Stimulated activated CD8-positive, alpha-beta memory T cell treated with anti-CD3 and anti-CD28 coated beads, Interleukin-7, amount 100 ng/mL, for 1 hour (primary cell): ENCODE results near the gene CERS3.

Experiments
- DNase-seq, 2 donors: peaks; one replicate each; pipeline ENCODE4 v3.0.0-alpha.2; 2020; ENCODE audit warnings: low read depth in 2 of 2

Gene CERS3

DNA sequence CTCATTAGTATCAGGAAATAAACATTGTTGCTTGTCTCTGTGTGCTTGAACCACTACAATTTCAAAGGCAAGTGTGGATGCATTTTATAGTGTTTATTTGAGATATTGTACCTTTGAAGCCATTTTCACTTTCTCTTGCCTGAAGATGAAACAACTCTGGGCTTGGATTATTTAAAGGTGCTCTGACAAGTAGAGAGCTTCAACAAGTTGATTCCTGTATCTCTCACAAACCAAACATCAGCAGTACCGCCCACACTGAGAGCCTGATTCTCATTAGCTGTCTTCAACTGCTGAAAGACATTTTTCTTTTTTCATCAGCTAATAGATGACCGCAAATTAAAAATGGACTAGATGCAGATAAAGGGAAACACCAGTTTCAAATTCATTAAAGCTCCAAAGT is 806 bp upstream of the CERS3 start:
- DNase-seq: no peak

DNA sequence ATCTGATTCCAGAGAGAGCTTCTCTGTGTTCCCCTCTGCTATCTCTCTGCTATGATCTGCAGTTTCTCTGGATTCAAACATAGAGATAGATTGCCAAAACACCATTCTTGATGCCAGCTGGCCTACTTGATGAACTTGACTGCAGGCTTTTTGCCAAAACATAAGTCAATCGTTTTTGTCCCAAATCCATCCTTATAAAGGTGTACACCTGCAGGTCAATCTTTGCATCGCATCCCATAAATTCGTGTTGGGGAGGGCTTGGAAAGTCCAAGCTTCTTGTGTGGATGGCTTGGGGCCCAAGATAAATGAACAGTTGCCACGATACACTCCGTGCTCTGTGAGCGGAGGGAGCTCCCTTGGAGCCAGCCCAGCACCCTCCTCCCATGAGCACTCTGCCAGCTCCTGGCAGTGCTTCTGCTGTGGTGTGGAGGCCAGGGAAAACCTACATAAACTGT is 2.7 kb downstream of the CERS3 start:
- no peak for DNase-seq

DNA sequence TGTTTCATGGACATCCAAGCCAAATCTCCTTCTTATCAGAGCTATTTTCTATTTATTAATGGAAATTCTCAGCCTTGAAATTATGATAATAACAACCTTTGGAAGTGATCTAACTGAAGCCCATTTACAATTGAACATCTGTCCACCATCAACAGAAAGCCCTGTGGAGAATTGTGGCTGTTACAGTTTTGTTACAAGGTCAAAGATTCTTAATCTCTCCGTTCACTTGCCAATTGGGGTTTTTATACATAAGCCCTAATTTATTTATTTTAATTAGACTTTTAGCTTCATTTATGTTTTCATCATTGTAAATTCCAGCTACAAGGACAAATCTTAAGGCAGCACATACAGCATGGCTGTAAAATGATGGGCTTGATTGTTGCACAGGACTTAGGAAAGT is 3.3 kb downstream of the CERS3 start:
- no peak for DNase-seq

DNA sequence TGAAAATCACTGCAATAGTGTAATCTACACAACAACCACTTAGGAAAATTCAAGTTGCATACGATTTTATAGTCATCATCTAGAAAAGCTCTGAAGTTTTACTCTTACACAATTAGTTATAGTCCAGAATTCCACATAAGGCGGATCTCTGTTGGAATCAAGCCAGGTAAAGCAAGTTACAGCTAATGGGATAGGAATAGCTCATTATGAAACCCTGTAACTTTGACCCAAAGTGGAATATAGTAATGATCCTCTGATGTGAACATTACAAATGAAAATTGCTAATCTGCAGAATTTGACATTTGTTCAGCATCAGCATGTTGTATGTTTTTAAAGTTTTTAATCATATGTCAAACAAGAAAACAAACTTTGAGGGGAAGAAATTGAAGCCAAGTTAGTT is 4.4 kb downstream of the CERS3 start:
- no peak for DNase-seq

DNA sequence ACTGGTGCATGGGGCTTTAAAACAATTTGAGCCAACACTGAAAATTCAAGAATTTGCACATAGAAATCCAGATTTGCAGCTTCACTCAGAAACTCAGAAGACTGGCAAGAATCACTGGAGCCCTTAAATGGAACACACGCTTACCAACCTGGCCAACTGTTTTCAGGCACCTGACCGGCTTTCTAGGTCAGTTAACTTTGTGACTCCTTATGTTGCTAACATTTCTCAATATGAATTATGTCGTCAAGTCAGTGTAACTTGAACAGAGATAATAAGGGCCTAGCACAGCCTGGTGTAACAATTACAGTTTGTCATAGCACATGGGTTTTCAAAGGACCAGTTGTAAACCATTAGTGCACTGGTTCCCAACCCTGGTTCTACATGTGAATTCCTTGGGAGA is 6.8 kb downstream of the CERS3 start:
- no peak for DNase-seq

DNA sequence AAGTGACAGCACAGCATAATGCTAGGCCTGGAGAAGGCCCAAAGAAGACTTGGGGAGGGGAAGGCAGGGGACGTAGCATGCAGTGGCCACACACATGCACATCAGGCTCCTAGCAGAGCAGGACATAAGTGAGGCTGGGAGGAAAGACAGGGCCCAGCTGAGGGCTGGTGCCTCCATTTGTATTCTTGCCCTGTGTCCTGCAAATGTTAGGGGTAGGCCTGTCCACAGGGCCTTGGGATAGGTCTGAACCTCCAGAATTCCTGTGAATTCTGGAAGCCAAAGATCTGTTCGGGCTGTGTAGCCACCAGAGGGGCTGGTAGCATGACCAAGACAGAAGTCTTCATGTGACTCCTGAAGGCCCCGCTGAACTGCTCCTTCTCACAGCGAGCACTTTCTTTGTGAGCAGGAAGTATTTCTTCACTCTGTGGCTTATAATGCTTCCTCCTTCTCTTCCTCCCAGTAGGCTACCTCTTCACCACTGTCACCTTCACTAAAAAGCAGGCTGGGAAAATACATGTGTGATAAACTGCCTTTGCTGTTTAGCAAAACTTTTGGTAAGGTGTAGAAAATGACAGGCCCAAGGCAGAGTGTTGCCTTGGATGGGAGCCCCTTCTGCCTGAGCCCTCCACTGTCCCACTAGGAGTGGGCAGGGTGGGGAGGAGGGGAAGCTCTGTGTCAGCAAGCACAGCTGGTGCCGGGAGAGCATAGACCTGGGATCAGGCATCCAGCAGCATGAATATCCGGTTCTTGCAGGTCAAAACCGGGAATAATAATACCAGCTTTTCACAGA is 8.4 kb downstream of the CERS3 start:
- no peak for DNase-seq

DNA sequence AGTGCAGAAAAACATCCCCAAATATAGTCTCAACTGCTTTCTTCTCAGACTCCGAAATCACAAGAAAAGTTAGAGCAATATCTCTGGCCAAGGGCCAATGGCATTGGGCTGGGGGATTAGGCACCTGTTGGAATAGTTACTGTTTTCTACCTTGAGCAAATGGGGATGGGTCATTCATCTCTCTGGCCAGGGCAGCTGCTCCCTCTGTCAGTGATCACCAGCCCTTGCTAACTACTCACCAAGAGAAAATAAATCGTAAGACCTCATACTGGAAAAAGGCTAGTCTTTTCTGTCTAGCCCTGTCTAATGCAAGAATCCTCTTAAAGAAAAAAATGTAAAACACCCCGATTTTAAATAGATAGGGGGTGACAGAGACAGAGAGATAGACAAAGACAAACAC is 10.9 kb downstream of the CERS3 start:
- DNase-seq: no peak

DNA sequence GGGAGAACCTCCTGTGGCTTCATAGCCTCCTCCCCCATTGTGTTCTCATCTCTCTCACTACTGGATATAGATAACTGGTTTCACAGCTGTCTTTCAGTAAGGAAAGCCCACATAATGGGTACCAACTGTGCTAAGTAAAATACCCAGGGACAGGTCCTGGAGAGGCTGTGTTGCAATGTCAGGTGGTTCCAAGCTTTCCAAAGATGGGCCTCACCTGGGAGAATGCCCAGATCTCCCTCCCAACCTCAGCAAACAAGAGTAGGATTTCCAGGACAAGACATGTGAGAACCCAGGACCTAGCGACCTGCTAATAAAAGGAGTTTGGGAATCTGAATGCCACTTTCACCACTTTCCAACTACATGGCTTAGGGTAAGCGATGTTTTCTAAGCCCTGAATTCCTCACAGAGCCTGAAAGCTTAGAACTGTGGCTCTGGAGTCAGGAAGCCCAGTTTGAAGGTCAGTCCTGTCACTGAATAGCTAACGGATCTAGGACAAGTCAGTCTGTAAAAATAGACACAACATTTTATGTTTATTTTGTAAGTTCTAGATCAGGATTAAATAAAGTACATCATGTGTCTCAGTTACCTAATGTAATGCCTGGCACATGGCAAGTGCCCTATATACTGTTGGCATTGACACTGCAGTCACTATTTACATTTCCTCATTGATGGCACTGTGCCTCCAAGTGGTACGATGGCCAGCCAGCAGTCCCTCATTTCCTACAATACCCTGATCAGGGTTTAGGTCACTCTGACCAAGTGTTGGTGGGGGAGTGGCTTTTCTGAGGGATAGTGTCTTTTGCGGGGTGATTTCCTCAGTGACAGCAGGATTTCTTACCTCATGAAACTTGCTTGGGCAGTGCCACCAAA is 11.9 kb downstream of the CERS3 start:
- DNase-seq: no peak

DNA sequence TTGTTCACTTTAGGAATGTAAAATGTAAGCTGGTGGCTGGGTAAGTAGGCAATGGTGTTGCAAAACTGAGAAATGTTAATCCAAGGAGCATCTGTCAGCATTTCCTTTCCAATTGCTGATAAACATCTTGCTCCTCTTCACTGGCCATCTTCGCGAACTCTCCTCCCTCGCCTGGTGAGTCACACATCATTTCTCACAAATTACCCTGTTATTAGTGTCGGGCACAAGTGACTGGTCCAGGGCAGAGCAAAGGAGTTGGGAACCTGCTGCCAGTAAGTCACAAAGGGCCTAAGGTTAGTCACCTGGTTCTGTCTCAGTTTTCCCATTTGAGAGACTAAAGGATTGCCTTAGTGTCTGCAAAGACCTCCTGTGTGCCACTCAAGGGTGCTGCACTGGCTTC is 13.0 kb downstream of the CERS3 start:
- DNase-seq: no peak

DNA sequence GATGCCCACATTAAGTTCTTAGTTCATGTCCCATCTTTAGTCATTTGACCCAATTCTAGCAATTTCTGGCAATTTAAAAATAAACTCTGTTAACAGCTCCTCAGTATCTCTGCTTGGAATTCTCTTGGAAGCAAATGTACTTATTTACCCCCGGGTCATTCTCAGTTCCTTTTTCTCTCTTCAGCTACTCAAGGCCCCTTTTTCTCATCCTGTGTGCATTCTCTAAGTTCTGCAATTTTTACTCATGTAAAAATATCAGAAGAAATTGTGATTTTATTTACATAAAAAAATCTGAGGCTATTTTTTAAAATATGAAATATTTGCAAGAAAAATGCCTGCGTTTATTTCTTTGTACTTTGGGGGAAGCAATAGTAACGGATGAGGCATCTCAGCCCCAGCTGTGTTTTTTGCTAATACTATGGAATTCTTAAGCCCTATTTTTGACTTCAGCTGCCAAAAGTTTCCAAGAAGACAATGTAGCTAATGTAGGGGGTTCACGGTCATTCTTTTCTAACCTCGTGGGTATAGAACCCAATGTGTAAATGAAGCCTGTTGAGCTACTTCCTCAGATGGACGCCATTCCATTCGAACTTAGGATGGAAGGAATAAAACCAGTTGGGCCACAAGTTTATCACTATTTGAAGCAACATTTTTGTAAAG is 20.0 kb downstream of the CERS3 start:
- no peak for DNase-seq

DNA sequence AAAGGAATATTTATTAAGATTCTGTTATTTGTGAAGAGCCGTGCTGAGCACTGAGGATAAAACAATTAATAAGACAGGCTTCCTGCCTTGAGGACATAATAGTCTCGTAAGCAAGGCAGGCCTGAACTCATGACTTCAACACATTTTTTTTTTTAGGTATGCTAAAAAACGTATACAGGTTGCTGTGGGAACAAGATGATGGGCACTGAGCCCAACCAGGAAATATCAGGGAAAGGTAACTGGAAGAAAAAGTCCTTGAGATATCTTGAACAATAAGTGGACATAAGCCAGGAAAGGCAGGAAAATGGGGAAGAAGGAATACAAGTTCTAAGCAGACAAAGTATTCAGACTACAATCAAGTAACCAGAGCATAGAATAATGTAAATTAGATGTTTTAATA is 26.1 kb downstream of the CERS3 start:
- no peak for DNase-seq

DNA sequence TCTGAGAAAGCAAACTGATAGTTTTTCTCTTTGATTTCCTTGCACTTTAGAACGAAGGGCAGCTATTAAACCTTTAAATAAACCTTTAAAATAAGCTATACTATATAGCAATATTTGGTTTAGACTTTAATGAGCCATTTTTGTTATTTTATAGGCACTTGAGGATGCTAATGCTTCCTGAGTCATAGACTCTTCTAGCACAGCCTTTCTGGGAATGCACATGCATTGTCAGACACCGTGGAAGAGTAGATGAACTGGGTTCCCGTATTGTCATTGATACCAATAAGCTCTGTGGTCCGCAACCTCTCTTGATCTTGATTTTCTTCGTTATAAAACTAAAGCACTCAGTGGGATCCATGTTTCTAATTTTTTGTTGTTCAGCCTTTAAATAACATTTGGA is 27.6 kb downstream of the CERS3 start:
- no peak for DNase-seq

DNA sequence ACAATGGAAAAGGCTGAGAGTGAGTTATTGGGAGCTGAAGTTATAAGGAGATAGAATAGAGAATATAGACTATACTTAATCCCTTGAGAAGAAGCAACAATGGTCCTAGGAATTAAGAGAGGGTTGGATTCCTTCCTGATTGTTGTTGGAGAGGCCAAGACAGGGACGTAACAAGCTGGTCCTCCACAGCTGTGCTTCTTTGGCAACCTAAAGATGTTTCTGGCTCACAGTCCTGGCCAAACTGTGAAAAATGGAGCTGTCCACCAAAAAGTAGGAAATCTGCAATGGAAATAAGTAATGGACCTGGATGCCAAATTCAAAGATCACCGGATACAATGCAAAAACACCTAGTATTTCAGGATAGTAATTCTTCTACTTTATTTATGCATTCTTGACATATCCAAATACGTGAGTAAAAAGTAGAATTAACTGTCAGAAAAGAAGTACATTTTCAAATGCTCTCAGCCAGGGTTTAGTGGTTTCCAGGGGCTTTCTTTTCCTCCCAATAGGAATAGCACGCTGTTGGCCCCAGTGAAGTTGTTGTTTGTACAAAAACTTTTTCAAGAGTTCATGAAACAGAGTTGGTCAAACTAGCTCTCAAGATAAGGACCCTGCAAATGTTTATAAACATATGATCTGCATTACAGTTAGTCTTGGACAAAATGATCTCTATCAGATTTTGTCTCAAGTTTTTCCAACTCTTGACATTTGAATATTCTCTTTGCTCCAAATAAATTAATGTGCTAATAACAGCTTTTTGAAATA is 28.3 kb downstream of the CERS3 start:
- no peak for DNase-seq

DNA sequence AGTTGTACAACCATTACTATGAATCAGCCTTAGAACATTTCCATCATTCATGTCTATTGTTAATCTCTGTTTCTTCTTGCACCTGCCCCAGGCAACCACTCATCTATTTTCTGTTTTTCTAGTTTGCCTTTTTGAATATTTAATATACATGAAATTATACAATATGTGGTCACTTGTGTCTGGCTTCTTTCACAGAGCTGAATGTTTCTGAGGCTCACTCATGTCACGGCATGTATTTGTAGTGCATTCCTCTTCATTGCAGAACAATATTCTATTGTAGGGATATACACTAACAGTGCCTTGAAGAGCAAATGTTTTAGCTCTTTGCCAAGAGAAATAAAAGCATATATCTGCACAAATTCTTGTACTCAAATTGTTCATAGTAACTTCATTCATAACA is 32.9 kb downstream of the CERS3 start:
- DNase-seq: no peak

DNA sequence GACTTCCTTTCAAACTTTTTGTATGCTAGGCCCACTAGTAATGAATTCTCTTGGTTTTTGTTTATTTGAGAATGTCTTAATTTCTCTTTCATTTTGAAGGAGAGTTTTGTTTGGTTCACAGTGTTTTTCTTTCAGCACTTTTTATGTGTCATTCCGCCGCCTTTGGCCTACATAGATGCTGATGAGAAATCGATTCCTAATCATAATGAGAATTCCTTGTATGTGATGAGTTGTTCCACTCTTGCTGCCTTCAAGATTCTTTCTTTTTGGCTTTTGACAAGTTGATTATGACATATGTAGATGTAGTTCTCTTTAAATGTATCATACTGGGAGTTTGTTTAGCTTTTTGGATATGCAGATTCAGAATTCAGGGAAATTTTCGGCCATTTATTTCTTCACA is 35.5 kb downstream of the CERS3 start:
- DNase-seq: no peak

DNA sequence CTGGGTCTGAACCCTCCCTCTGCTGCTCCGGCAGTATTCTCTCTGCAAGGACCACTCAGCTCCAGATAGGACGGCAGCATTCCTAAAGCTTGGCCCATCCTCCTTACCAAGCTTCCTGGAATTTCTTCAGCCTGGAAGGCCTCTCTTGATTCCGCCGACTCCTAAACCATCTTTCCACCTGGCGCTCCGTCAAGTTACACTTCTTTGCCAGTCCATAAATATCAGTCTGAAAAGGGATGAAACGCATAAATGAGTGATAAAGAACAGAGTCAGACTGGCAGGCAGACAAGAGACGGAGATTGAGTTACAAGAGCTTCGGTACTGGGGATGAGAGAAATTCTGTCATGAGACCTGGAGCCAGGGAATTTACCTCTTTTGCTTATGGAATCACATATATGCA is 44.3 kb downstream of the CERS3 start:
- no peak for DNase-seq

DNA sequence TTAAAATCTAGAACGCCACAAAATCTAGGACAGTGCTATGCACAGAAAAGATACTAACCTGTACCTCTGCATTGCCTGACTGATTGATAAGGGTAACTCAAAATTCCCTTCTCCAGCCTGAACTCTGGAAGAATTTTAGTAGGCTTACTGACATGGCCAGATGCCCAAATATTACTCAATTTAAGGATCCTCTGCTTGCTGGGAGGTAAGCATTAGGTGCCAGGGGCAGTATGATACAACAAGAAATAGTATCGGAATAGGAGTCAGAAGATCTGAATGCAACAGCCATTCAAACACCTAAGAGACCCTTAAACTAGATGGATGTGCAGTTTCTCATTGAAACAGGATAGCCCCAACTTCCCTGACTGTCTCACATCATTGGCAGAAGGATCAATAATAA is 45.4 kb downstream of the CERS3 start:
- no peak for DNase-seq

DNA sequence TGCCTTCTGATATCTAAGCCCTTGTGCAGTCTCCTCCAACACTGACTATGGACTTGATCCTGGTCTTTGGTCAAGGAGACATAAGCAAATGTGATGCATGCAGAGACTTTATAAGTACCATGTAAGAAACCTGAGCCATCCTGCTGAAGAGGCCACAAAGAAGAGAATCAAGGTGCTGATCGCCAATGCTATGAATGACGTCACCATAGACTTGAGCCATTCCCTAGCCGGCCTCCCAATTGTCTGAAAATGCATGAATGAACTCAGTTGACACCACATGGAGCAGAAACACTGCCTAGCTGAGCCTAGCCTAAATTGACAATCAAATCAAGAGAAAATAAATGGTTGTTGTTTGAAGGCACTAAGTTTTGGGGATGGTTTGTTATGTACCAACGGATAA is 51.9 kb downstream of the CERS3 start:
- DNase-seq: no peak

DNA sequence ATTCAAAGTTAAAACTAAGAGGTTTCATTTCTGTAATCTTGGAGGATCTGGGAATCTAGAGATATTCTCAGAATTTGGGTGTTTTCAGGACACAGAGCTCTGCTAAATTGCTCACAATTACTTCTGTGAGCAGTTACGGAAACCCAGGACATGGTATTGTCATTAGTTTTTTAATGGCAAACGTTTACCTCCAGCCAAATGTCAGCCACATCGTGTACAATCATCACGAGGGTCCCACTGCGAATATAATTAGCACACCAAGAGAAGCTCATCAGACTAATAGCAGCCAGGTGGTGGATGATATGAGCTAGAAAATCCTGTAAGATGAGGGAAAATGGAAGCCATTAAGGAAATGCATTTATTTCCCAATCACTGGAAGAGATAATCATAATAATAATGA is 56.0 kb downstream of the CERS3 start:
- no peak for DNase-seq

DNA sequence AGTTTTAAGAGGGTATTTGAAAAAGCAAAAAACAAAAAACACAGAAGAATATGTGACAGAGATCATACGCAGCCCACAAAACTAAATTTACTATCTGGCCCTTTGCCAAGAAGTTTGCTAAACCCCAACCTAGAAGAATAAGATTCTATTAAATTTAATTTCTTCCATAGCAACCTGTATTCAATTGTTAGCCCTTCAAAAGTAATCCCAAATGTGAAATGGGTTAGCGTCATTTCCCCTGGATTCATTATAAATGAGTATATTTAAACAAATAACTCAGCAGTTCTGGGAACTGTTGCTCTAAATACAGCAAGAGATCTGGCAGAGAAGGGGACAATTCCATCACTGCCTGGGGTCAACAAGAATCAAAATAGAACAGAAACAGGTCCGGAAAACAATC is 56.8 kb downstream of the CERS3 start:
- no peak for DNase-seq

DNA sequence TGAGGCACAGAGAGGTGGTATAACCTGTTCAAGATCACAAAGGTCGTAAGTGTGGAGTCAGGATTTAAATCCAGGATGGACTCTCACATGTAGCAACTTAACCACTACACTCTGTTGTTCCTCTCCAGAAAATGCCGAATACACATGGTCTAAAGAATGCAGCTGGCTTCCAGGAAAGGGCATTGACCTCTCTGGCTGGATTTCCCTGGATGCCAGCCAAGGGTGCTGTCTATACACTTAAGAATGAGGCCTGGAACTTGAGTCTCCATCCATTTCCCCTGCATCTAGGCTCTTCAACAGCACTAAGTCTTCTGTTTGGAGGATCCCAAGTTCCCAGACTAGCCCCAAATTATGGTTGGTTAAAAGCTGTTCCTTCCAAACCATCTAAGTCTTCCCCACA is 60.5 kb downstream of the CERS3 start:
- no peak for DNase-seq

DNA sequence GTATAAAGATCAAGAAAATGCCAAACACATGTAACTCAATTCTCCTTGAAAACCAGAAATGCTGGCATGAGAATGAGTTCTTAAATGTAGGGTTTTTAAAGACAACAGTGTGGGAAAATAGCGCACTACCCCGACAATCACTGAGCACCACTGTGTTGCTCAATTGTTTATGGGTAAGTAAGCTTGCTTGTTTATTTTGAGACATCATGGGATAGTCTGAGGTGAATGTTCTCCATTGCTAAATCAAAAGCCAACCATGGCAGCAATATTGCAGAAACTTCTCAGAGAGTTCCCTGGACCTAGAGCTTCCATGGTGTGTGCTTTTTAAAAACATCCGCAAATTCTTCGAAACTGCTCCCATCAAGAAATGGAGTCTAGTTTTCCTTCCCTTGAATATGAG is 62.7 kb downstream of the CERS3 start:
- no peak for DNase-seq
